GM19238 (cell line): Measurements from ENCODE around the gene IRGC.
"Not testable (repeated sequence)": the region's sequence is repeated elsewhere in the genome, so short reads cannot be mapped to it uniquely, and the experiment has no call there.

Experiments
- DNase-seq: peaks from one replicate; pipeline ENCODE4 v3.0.0; 2011; ENCODE audit warnings: low spot score; ENCODE audit not compliant: insufficient read length

Gene IRGC, protein sequence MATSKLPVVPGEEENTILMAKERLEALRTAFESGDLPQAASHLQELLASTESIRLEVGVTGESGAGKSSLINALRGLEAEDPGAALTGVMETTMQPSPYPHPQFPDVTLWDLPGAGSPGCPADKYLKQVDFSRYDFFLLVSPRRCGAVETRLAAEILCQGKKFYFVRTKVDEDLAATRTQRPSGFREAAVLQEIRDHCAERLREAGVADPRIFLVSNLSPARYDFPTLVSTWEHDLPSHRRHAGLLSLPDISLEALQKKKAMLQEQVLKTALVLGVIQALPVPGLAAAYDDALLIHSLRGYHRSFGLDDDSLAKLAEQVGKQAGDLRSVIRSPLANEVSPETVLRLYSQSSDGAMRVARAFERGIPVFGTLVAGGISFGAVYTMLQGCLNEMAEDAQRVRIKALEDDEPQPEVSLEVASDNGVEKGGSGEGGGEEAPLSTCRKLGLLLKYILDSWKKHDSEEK

GRCh38 chr19:43715776-43716175 lies at the start of gene IRGC:
TSS of gene IRGC (plus strand) at chr19:43716076. CDS start at chr19:43718559, 2,483 bp downstream.
- DNase-seq, result no peak

DNA sequence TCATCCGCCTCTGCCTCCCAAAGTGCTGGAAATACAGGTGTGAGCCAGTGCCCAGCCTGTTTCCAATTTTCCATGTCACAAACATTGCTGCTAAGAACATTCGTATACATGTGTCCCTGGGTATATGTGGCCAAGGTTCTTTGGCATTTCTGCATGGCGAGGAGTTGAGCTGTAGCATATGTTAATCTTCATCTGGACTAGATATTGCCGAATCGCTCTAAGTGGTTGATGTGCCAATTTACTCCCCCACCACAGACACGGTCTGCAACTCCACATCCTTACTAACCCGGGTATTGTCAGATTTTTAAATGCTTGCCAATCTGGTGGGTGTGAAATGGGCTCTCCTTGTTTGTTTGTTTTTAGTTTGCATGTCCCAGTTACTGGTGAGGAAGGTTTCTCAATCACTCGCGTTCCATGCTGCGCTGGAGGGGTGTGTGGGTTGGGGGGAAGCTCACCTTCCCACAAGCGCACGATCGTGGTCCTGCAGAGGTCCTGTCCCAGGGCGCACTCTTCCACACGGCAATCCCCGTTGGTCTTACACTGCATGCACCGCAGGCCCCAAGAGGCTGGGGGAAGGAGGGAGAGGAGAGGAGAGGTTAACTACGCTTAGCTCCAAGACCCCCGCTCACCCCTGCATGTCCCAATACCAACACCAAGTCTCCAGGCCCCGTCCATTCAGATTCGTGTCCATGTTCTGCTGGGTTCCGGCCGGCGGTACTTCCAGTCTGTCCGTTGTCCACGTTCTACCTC lies 48.6 kb upstream of the IRGC start:
- no peak for DNase-seq

- DNase-seq, result no peak
Observed at GRCh38 chr19:43667876-43668405, 47.9 kb upstream of the IRGC start.

- DNase-seq, result peak; percentile 88
Observed at GRCh38 chr19:43668406-43669109, 47.3 kb upstream of the IRGC start.

DNA sequence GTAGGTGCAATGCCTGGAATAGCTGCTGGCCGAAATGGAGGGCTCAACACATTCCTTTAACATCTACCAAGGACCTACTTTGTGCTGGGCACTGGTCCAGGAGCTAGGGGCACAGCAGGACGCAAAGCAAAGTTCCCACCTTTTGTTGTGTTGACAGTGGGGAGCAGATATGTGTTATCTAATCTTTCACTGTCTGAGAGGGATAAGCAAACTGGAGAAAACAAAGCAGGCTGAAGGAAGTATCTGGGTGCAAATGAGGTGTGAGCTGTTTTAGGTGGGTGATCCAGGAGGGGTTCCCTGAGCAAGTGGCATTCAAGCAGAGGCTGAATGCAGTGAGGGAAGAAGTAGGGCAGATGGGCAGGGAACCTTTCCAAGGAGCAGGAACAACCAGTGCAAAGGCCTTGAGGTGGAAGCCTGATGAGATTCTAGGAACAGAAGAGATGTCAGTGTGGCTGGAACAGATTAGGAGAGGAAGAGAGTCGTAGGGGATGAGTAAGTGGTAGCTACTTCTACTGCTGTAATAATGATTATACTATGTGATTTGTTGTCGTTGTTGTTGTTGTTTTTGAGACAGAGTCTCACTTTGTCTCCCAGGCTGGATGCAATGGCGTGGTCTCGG lies 43.7 kb upstream of the IRGC start:
- no peak for DNase-seq

- DNase-seq, result no peak
Observed at GRCh38 chr19:43673637-43674036, 42.2 kb upstream of the IRGC start.

- no peak for DNase-seq
Observed at GRCh38 chr19:43674183-43674582, 41.7 kb upstream of the IRGC start.

DNA sequence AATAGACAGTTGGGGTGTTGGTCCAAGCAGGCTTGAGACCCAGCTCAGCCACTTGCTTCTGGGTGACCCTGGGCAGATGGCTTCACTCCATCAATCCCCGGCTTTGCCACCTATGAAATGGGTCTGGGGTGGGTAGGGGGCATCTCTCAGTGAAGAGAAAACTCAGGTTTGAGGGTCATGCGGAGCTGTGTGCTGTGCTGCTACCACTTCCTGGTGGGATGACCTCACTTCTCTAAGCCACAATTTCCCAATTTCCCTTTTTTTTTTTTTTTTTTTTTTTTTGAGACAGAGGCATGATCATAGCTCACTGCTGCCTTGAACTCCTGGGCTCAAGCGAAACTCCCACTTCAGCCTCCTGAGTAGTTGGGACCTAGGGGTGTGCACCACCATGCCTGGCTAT lies 41.3 kb upstream of the IRGC start:
- DNase-seq, result no peak

- DNase-seq, result no peak
Observed at GRCh38 chr19:43675269-43675879, 40.5 kb upstream of the IRGC start.

DNA sequence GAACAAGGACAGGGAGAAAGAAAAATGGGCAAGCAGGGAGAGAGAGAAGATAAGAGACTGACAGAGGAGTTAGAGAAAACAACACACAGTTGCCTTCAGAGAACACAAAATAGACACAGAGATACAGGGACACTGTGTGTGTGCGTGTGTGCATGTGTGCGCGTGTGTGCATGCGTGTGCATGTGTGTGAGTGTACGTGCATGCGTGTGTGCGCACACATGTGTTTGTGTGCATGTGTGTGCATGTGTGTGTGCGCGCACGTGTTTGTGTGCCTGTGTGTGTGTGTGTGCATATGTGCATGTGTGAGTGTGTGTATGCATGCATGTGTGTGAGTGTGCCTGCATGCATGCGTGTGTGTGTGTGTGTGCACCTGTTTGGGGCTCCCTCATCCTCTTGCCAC lies 40.0 kb upstream of the IRGC start:
- DNase-seq, result no peak

DNA sequence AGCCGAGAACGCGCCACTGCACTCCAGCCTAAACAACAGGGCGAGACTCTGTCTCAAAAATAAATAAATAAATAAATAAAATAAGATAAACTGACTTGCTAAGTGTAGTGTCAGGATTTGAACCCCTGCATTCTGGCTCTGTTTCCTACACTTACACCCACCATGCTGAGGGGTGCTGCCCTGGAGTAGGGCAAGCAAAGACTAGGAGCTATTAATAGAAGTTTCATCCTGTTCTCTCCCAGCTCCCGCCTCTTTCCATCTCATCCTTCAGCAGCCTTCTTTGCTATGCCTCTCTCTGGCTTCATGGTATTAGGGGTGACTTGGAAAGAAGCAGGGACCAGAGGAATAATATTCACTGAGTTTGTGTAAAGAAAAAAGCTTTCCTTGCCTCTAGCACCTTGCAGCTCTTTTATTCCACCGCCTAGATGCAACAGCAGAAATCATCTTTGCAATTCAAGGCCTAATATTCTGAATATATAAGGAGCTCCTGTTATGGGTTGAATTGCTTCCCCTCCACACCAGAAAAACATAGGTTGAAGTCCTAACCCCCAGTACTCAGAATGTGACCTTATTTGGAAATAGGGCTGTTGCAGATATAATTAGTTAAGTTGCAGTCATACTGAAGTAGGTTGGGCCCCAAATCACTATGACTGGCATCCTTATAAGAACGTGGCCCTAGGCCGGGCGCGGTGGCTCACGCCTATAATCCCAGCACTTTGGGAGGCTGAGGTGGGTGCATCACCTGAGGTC lies 37.2 kb upstream of the IRGC start:
- DNase-seq, result no peak

DNA sequence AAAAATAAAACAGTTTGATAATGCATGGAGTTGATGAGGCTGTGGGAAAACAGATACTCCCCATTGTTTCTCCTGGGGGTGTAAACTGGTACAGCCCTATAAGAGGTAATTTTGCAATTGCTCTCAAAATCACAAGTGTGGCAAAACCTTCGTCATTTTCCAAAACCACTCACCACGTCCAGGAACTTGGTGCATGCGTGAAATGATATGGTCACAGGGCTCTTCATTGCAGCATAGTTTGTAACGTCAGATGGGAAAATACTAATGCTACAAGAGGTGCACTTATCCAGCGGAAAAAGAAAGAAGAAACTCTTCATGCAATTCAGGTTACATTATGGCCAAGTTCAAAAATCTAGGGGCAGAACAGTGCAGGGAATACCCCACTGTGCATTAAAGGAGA lies 34.1 kb upstream of the IRGC start:
- DNase-seq, result no peak

GRCh38 chr19:43682269-43682668 lies 33.6 kb upstream of the IRGC start:
- not testable (repeated sequence) for DNase-seq

DNA sequence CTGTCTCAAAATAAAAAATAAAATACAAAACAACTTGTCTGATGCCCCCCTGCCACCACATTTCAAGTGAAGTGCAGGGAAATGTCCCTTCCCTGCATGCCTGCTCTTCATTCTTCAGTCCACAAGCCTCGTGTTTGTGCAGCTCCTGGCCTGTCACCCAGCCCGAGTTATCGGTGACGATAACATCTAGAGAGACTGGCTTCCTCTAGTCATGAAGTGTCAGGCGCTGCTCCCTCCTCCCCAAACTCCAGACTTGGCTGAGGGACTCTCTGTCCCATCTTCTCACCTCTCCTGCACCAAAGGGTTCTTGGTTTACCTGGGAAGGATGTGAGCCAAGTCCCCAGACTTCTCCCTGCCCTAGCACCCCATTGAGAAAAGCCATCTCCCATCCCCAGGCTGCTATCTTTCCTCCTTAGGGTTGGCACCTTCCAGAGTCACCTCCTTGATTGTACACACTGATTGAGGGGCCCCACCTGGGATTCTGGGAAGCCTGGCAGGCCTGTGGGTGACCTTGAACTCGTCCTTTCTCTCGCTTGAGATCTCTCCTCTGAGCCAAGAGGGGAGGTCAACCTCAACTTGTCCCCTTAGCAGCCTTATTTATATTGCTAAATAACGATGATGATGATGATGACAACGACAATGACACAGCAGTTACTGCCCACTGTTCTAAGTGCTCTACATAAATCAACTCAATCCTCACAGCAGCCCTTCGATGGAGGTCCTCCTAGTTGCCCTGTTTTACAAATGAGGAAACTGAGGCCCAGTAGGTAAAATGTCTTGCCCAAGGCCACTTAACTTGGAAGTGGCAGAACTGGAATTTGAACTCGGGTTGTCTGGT lies 32.8 kb upstream of the IRGC start:
- DNase-seq, result no peak

DNA sequence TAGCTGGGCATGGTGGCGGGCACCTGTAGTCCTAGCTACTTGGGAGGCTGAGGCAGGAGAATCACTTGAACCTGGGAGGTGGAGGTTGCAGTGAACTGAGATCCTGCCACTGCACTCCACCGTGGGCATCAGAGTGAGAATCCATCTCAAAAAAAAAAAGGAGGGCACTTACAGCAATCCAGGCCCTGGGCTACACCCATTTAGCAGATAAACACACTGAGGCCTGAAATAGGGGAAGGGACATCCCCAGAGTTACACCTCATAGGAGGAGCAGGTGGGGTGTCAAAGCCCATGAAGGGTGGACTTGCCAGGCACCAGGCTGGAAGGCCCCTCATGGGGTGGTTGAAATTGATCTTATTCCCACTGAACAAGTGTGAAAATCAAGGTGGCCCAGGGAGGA lies 32.0 kb upstream of the IRGC start:
- DNase-seq, result no peak

DNA sequence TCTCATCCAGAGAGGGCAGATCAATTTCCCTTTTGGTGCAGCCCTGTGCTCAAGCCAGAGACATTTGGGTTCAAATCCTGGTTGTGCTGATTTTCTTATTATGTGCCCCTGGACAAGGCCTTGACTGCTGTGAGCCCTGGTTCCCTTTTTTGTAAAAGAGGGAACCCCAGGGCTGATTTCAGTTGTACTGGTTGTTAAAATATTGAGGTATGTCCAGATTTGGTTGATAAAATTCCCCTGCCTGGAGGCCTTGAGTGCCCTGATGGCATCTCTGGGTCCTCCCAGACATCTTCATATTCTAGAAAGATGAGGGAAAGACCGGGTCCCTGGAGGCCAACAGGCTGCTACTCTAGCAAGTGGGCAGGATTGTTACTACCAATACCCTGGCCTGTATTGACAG lies 31.6 kb upstream of the IRGC start:
- DNase-seq, result no peak

GRCh38 chr19:43687660-43687997 lies 28.2 kb upstream of the IRGC start:
- DNase-seq, result no peak

GRCh38 chr19:43688059-43688701 lies 27.7 kb upstream of the IRGC start:
- DNase-seq, result no peak

GRCh38 chr19:43690444-43690843 lies 25.4 kb upstream of the IRGC start:
- no peak for DNase-seq
